Measurements from ENCODE around the gene KRT1.

- TF ChIP-seq FOXM1 (IDR thresholded peaks at IDR 0.05; ENCODE audit: borderline replicate concordance) (no peak), SP1 (IDR thresholded peaks at IDR 0.05) (no peak), ZNF384 (IDR thresholded peaks at IDR 0.05) (no peak), NFRKB (IDR thresholded peaks at IDR 0.05) (no peak), FOXK2 (IDR thresholded peaks at IDR 0.05) (no peak), BHLHE40 (IDR thresholded peaks at IDR 0.05; ENCODE audit: borderline replicate concordance) (no peak), PKNOX1 (IDR thresholded peaks at IDR 0.05) (no peak)
These were observed 1.5 kb upstream of the KRT1 start for GRCh38 chr12:52681526-52682380.
